Esophagus muscularis mucosa (tissue), 4 donors: ENCODE results near the gene TAGLN2.

Source experiments
- CTCF ChIP-seq, 3 experiments: fragments of 200-600 bp in 2 of 3; fragments of 450-650 bp in 1 of 3; sonication (generic) in 2 of 3; IDR thresholded peaks; one replicate each; pipeline ENCODE4 v1.5.1; 2017 to 2019; ENCODE audit warnings: antibody characterized with exemption in 3 of 3, mild to moderate bottlenecking in 2 of 3, moderate library complexity in 1 of 3
- EP300 ChIP-seq: sonication (generic); formaldehyde crosslinking; IDR thresholded peaks from one replicate; pipeline ENCODE4 v1.6.1; 2017; ENCODE audit warnings: antibody characterized with exemption
- POLR2A ChIP-seq: fragments of 450-650 bp; IDR thresholded peaks from one replicate; pipeline ENCODE4 v1.6.1; 2017; ENCODE audit warnings: antibody characterized with exemption, moderate library complexity, mild to moderate bottlenecking, low read depth
- POLR2AphosphoS5 ChIP-seq, 2 donors: sonication (generic); formaldehyde crosslinking; IDR thresholded peaks; one replicate each; pipeline ENCODE4 v1.6.1; 2017; ENCODE audit warnings: antibody characterized with exemption in 2 of 2

- no peak for TF ChIP-seq CTCF (IDR thresholded peaks at IDR 0.05)
- no peak for TF ChIP-seq EP300
- TF ChIP-seq POLR2AphosphoS5 (IDR thresholded peaks at IDR 0.05): no peak
- TF ChIP-seq POLR2A: no peak
Measured at GRCh38 chr1:159944623-159945455, 19.5 kb upstream of the TAGLN2 start.
